ENCODE measurements around the gene RAB3IP.
"Not testable (repeated sequence)": the region's sequence is repeated elsewhere in the genome, so short reads cannot be mapped to it uniquely, and the experiment has no call there.

DNA sequence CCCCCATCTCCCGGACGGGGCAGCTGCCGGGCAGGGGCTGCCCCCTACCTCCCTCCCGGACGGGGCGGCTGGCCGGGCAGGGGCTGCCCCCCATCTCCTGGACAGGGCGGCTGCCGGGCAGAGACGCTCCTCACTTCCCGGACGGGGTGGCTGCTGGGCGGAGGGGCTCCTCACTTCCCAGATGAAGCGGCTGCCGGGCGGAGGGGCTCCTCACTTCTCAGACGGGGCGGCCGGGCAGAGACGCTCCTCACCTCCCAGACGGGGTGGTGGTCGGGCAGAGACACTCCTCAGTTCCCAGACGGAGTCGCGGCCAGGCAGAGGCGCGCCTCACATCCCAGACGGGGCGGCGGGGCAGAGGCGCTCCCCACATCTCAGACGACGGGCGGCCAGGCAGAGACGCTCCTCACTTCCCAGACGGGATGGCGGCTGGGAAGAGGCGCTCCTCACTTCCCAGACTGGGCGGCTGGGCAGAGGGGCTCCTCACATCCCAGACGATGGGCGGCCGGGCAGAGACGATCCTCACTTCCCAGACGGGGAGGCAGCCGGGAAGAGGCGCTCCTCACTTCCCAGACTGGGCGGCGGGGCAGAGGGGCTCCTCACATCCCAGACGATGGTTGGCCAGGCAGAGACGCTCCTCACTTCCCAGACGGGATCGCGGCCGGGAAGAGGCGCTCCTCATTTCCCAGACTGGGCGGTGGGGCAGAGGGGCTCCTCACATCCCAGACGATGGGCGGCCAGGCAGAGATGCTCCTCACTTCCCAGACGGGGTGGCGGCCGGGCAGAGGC, 114.7 kb downstream of the RAB3IP start:
- TF ChIP-seq, protein P1, sequence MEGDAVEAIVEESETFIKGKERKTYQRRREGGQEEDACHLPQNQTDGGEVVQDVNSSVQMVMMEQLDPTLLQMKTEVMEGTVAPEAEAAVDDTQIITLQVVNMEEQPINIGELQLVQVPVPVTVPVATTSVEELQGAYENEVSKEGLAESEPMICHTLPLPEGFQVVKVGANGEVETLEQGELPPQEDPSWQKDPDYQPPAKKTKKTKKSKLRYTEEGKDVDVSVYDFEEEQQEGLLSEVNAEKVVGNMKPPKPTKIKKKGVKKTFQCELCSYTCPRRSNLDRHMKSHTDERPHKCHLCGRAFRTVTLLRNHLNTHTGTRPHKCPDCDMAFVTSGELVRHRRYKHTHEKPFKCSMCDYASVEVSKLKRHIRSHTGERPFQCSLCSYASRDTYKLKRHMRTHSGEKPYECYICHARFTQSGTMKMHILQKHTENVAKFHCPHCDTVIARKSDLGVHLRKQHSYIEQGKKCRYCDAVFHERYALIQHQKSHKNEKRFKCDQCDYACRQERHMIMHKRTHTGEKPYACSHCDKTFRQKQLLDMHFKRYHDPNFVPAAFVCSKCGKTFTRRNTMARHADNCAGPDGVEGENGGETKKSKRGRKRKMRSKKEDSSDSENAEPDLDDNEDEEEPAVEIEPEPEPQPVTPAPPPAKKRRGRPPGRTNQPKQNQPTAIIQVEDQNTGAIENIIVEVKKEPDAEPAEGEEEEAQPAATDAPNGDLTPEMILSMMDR (IDR thresholded peaks at IDR 0.05), result not testable (repeated sequence)
- TF ChIP-seq EP300, POLR2A, POLR2AphosphoS5 (IDR thresholded peaks at IDR 0.05): not testable (repeated sequence)
